ENCODE results near the gene RREB1.

- TF ChIP-seq CTCF (IDR thresholded peaks at IDR 0.05): no peak
- TF ChIP-seq POLR2A (IDR thresholded peaks at IDR 0.05): no peak
These were observed 144.0 kb downstream of the RREB1 start for GRCh38 chr6:7251646-7252260.

All from prostate gland (tissue), 2 donors.